ENCODE results near the gene KIF15. TPM values are rescaled to one million over a fixed set of nuclear protein-coding genes. Genes with fewer than 3 reads are reported as not detected.

The KIF15 gene
- total and polyA plus RNA-seq, 7 donors, result 0.07 to 1.2 (median 0.25) TPM

- ATAC-seq (no peak), DNase-seq (no peak)
- WGBS, 3 donors, result 32 to 39% (median 39%) methylated on average over 5 of the region's 5 CpGs
- no peaks in the 10 kb centered on the region for H3K36me3 ChIP-seq (ENCODE audit: insufficient read depth in 1 of 2, low read depth in 1 of 2)
- H3K9me3 ChIP-seq, result no peaks in the 10 kb centered on the region
- H3K27ac ChIP-seq, result no peak overlapping the region
- H3K27me3 ChIP-seq (ENCODE audit: insufficient read depth in 3 of 3, low read length in 2 of 3), result peaks cover 0 to 5% (median 0%) of the 10 kb centered on the region in 3 donors
- TF ChIP-seq, protein P1, sequence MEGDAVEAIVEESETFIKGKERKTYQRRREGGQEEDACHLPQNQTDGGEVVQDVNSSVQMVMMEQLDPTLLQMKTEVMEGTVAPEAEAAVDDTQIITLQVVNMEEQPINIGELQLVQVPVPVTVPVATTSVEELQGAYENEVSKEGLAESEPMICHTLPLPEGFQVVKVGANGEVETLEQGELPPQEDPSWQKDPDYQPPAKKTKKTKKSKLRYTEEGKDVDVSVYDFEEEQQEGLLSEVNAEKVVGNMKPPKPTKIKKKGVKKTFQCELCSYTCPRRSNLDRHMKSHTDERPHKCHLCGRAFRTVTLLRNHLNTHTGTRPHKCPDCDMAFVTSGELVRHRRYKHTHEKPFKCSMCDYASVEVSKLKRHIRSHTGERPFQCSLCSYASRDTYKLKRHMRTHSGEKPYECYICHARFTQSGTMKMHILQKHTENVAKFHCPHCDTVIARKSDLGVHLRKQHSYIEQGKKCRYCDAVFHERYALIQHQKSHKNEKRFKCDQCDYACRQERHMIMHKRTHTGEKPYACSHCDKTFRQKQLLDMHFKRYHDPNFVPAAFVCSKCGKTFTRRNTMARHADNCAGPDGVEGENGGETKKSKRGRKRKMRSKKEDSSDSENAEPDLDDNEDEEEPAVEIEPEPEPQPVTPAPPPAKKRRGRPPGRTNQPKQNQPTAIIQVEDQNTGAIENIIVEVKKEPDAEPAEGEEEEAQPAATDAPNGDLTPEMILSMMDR (IDR thresholded peaks at IDR 0.05), result no peak
- H3K4me3 ChIP-seq, result no peak overlapping the region
- no peaks in the 10 kb centered on the region for H3K4me1 ChIP-seq
- intact Hi-C loops (cut with DNase I), result no loop called here
These were observed 132.9 kb downstream of the KIF15 start for GRCh38 chr3:44894485-44894884.

GRCh38 chr3:44896440-44896839 lies 134.8 kb downstream of the KIF15 start:
- Histone ChIP-seq H3K4me3 (no peak overlapping the region), H3K27me3 (ENCODE audit: insufficient read depth in 3 of 3, low read length in 2 of 3) (peaks cover 0 to 5% (median 0%) of the 10 kb centered on the region in 3 donors), H3K27ac (no peak overlapping the region), H3K9me3 (no peaks in the 10 kb centered on the region), H3K4me1 (no peaks in the 10 kb centered on the region), H3K36me3 (ENCODE audit: insufficient read depth in 1 of 2, low read depth in 1 of 2) (no peaks in the 10 kb centered on the region)
- no peak for DNase-seq
- WGBS, 3 donors, result 66 to 78% (median 73%) methylated on average over 2 of the region's 2 CpGs
- intact Hi-C loops (cut with DNase I), result no loop called here
- ATAC-seq, result no peak
- TF ChIP-seq, protein P1 (IDR thresholded peaks at IDR 0.05), result no peak

DNA sequence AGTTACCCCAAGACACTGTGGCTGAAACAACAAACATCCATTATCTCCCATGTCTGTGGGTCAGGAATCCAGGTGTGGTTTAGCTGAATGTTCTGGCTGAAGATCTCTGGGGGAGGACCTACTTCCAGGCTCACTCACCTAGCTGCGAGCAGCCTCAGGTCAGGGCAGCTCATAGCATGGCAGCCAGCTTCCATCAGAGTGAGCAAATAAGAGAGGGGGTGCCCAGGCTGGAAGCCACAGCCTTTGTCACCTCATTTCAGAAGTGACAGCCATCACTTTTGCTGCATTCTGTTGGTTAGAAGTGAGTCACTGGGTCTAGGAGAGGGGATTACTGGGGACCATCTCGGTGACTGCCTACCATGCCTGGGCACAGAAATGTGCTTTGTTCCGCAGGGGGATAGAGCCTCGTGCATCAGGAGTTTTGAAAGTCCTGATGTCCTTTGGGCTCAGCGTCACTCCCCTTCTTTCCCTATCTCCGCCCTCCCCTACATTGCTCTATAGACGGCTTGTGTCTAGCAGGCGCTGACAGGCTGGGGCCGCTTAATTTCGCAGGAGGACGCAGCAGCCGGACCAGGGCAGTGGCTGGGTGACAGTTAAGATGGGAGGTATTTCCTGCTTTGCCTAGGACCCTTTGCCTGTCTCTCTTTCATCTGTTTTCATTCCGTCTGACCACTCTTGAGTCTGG lies 138.2 kb downstream of the KIF15 start:
- no peaks in the 10 kb centered on the region for H3K4me1 ChIP-seq
- H3K4me3 ChIP-seq, result no peak overlapping the region
- no peaks in the 10 kb centered on the region for H3K36me3 ChIP-seq (ENCODE audit: insufficient read depth in 1 of 2, low read depth in 1 of 2)
- TF ChIP-seq, protein P1 (IDR thresholded peaks at IDR 0.05), result no peak
- 46 to 51% (median 51%) methylated on average over 13 of the region's 13 CpGs for WGBS, 3 donors
- intact Hi-C loops (cut with DNase I), result no loop called here
- ATAC-seq, result no peak
- DNase-seq, result no peak
- H3K27me3 ChIP-seq (ENCODE audit: insufficient read depth in 3 of 3, low read length in 2 of 3), result peaks cover 0 to 5% (median 0%) of the 10 kb centered on the region in 3 donors
- no peaks in the 10 kb centered on the region for H3K9me3 ChIP-seq
- no peak overlapping the region for H3K27ac ChIP-seq

DNA sequence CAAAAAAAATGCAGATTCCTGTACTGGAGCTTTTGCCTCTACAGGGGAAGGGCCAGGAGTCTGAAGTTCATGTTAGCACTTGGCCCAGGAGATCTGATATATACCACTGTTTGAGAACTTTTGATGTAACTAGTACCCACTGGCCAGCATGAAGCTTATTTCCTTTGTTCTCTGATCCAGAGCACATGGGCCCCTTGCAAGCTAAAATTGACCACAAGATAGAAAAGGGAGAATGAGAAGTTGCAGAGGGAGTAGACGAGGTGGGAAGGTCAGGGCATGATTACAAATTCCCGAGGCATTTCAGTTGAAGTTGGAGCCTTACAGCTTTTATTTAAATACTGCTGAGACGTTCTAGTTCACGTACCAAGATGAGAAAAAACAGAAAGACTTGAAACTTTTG lies 141.0 kb downstream of the KIF15 start:
- TF ChIP-seq, protein P1 (IDR thresholded peaks at IDR 0.05), result no peak
- Histone ChIP-seq H3K4me1 (no peaks in the 10 kb centered on the region), H3K27me3 (ENCODE audit: insufficient read depth in 3 of 3, low read length in 2 of 3) (peaks cover 0 to 5% (median 0%) of the 10 kb centered on the region in 3 donors), H3K4me3 (no peak overlapping the region), H3K36me3 (ENCODE audit: insufficient read depth in 1 of 2, low read depth in 1 of 2) (no peaks in the 10 kb centered on the region), H3K27ac (no peak overlapping the region), H3K9me3 (no peaks in the 10 kb centered on the region)
- WGBS, 3 donors, result 55 to 65% (median 56%) methylated on average over 4 of the region's 4 CpGs
- intact Hi-C loops (cut with DNase I), result no loop called here
- ATAC-seq (no peak), DNase-seq (no peak)

Other genes starting within 250 kb of the KIF15 start
- 1 to 10 TPM in 3 of 4 donors, under 1 TPM in 1; 0.99 to 2.1 (median 1.2) TPM for gene ZKSCAN7, start 206.6 kb upstream of the KIF15 start, total RNA-seq
- gene ZKSCAN7, start 206.6 kb upstream of the KIF15 start, polyA plus RNA-seq, result under 1 TPM; 0.59 to 0.95 (median 0.79) TPM
- gene ZNF660, start 176.8 kb upstream of the KIF15 start, total RNA-seq, result 1 to 10 TPM in 1 of 4 donors, under 1 TPM in 3; 0.24 to 1.2 (median 0.74) TPM
- gene ZNF660, start 176.8 kb upstream of the KIF15 start, polyA plus RNA-seq, result under 1 TPM; 0.18 to 0.21 (median 0.18) TPM
- 10 to 100 TPM; 15.1 to 19.1 (median 15.9) TPM for gene ZNF197, start 136.8 kb upstream of the KIF15 start, total RNA-seq
- gene ZNF197, start 136.8 kb upstream of the KIF15 start, polyA plus RNA-seq, result 10 to 100 TPM in 1 of 3 donors, 1 to 10 TPM in 2; 5.2 to 15.3 (median 9.0) TPM
- 1 to 10 TPM; 3.6 to 7.9 (median 5.3) TPM for gene ZNF35, start 113.1 kb upstream of the KIF15 start, total RNA-seq
- gene ZNF35, start 113.1 kb upstream of the KIF15 start, polyA plus RNA-seq, result 10 to 100 TPM in 1 of 3 donors, 1 to 10 TPM in 2; 2.8 to 13.7 (median 3.3) TPM
- 1 to 10 TPM; 3.2 to 4.0 (median 3.7) TPM for gene ZNF502, start 49.1 kb upstream of the KIF15 start, total RNA-seq
- 1 to 10 TPM; 2.1 to 7.1 (median 3.1) TPM for gene ZNF502, start 49.1 kb upstream of the KIF15 start, polyA plus RNA-seq
- gene ZNF501, start 32.2 kb upstream of the KIF15 start, total RNA-seq, result 1 to 10 TPM; 1.6 to 3.4 (median 2.6) TPM
- 1 to 10 TPM; 1.4 to 4.1 (median 1.6) TPM for gene ZNF501, start 32.2 kb upstream of the KIF15 start, polyA plus RNA-seq
- 10 to 100 TPM; 26.7 to 45.7 (median 33.4) TPM for gene KIAA1143, start 175 bp upstream of the KIF15 start, total RNA-seq
- 10 to 100 TPM in 1 of 3 donors, 1 to 10 TPM in 2; 8.8 to 25.6 (median 9.7) TPM for gene KIAA1143, start 175 bp upstream of the KIF15 start, polyA plus RNA-seq
- gene TMEM42, start 100.1 kb downstream of the KIF15 start, total RNA-seq, result 10 to 100 TPM in 2 of 4 donors, 1 to 10 TPM in 2; 7.5 to 15.6 (median 9.8) TPM
- gene TMEM42, start 100.1 kb downstream of the KIF15 start, polyA plus RNA-seq, result 10 to 100 TPM; 12.5 to 14.0 (median 12.5) TPM
- not detected for gene TGM4, start 112.8 kb downstream of the KIF15 start, total RNA-seq
- not detected for gene TGM4, start 112.8 kb downstream of the KIF15 start, polyA plus RNA-seq
- 10 to 100 TPM; 22.2 to 58.3 (median 40.6) TPM for gene ZDHHC3, start 214.4 kb downstream of the KIF15 start, total RNA-seq
- 10 to 100 TPM; 32.3 to 51.1 (median 40.8) TPM for gene ZDHHC3, start 214.4 kb downstream of the KIF15 start, polyA plus RNA-seq
- gene EXOSC7, start 214.4 kb downstream of the KIF15 start, total RNA-seq, result 10 to 100 TPM; 27.8 to 54.8 (median 46.3) TPM
- gene EXOSC7, start 214.4 kb downstream of the KIF15 start, polyA plus RNA-seq, result 10 to 100 TPM; 28.4 to 39.4 (median 36.3) TPM

Data from psoas muscle (tissue), 8 donors.